ENCODE measurements around the gene COL5A3. TPM values are rescaled to one million over a fixed set of nuclear protein-coding genes. Genes with fewer than 3 reads are reported as not detected.

COL5A3 gene
- total RNA-seq, 2 experiments from 2014 or later, result 4.4 to 5.2 TPM

DNA sequence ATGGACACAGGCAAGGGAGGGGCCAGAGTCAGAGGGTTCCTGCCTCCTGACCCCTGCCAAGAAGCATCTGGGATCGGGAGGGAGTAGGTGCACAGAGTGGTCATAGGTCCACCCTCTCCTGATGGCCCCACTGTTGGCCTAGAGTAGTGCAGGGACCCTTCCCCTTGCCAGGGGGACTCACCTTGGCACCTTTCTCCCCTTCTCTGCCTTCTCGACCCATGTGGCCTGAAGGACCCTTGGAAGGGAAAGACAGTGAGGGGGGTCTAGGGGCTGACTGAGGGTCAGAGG, 40.7 kb downstream of the COL5A3 start:
- Mint-ChIP-seq H3K27me3 (peaks cover 47% of the 10 kb centered on the region), H3K4me3 (no peak overlapping the region), H3K9me3 (no peaks in the 10 kb centered on the region), H3K27ac (no peak overlapping the region), H3K36me3 (ENCODE audit: low read depth) (no peaks in the 10 kb centered on the region), H3K4me1 (ENCODE audit: low read depth) (no peaks in the 10 kb centered on the region)
- CTCF ChIA-PET, result no interaction called here
- Histone ChIP-seq H3K4me3 (ENCODE audit: low read length) (no peak overlapping the region), H3K4me1 (ENCODE audit: insufficient read depth, low read length) (no peaks in the 10 kb centered on the region), H3K27me3 (ENCODE audit: control insufficient read depth in 1 of 2, insufficient read depth in 2 of 2, low read length in 2 of 2) (peaks cover 6 to 27% of the 10 kb centered on the region in 2 experiments), H3K36me3 (ENCODE audit: insufficient read depth, low read length) (peaks cover 8% of the 10 kb centered on the region), H3K9me3 (ENCODE audit: control insufficient read depth in 1 of 2, insufficient read depth in 1 of 2, low read length in 2 of 2) (peaks cover 0 to 5% of the 10 kb centered on the region in 2 experiments), H3K27ac (ENCODE audit: low read depth in 1 of 2, low read length in 2 of 2) (no peak overlapping the region)
- intact Hi-C loops (cut with DNase I, micrococcal nuclease), result no loop called here
- TF ChIP-seq, protein P1, sequence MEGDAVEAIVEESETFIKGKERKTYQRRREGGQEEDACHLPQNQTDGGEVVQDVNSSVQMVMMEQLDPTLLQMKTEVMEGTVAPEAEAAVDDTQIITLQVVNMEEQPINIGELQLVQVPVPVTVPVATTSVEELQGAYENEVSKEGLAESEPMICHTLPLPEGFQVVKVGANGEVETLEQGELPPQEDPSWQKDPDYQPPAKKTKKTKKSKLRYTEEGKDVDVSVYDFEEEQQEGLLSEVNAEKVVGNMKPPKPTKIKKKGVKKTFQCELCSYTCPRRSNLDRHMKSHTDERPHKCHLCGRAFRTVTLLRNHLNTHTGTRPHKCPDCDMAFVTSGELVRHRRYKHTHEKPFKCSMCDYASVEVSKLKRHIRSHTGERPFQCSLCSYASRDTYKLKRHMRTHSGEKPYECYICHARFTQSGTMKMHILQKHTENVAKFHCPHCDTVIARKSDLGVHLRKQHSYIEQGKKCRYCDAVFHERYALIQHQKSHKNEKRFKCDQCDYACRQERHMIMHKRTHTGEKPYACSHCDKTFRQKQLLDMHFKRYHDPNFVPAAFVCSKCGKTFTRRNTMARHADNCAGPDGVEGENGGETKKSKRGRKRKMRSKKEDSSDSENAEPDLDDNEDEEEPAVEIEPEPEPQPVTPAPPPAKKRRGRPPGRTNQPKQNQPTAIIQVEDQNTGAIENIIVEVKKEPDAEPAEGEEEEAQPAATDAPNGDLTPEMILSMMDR (IDR thresholded peaks at IDR 0.05), result no peak
- DNase-seq (no peak), ATAC-seq (ENCODE audit: poor library complexity) (no peak)
- POLR2A ChIA-PET, result no interaction called here

DNA sequence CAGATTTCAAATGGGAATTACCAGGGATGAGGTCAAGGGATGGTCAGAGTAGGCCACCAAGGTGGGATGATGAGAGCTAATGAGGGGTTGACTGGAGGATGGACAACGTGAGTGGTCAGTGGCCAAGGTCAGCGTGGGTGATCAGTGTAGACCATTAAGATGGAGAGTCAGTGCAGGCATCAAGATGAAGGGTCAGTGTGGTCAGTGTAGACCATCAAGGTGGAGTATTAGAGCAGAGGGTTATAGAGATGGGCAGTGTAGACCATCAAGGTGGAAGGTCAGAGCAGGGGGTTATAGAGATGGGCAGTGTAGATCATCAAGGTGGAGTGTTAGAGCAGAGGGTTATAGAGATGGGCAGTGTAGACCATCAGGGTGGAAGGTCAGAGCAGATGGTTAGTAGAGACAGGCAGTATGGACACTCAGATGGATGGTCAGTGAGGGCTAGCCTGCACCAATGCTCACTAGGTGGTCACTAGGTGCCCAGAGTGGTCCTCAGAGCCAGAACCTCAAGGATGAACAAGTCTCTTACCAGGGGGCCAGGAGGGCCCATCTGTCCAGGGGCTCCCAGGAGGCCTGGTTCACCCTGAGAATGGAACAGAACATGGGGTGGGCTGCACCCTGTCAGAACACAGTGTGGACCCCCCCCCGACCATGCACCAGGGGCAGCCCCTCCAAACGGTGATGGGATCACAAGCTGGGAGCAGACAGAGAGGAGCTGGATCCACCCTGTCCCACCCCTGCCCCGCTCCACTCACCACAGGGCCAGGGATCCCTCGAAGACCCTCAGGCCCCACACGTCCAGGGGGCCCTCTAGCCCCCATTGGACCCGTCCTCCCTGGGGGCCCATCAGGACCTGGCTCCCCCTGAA, 41.2 kb downstream of the COL5A3 start:
- intact Hi-C loops (cut with DNase I, micrococcal nuclease), result no loop called here
- TF ChIP-seq, protein P1 (IDR thresholded peaks at IDR 0.05), result no peak
- ChIA-PET CTCF (no interaction called here), POLR2A (no interaction called here)
- no peak overlapping the region for H3K4me3 ChIP-seq (ENCODE audit: low read length)
- peaks cover 47% of the 10 kb centered on the region for H3K27me3 Mint-ChIP-seq
- ATAC-seq (ENCODE audit: poor library complexity), result no peak
- no peaks in the 10 kb centered on the region for H3K9me3 Mint-ChIP-seq
- peaks cover 5% of the 10 kb centered on the region for H3K36me3 ChIP-seq (ENCODE audit: insufficient read depth, low read length)
- no peaks in the 10 kb centered on the region for H3K4me1 Mint-ChIP-seq (ENCODE audit: low read depth)
- peaks cover 6 to 27% of the 10 kb centered on the region in 2 experiments for H3K27me3 ChIP-seq (ENCODE audit: control insufficient read depth in 1 of 2, insufficient read depth in 2 of 2, low read length in 2 of 2)
- no peaks in the 10 kb centered on the region for H3K36me3 Mint-ChIP-seq (ENCODE audit: low read depth)
- no peak for DNase-seq
- H3K4me1 ChIP-seq (ENCODE audit: insufficient read depth, low read length), result no peaks in the 10 kb centered on the region
- H3K9me3 ChIP-seq (ENCODE audit: control insufficient read depth in 1 of 2, insufficient read depth in 1 of 2, low read length in 2 of 2), result peaks cover 0 to 5% of the 10 kb centered on the region in 2 experiments
- H3K4me3 Mint-ChIP-seq, result no peak overlapping the region
- no peak overlapping the region for H3K27ac Mint-ChIP-seq
- no peak overlapping the region for H3K27ac ChIP-seq (ENCODE audit: low read depth in 1 of 2, low read length in 2 of 2)

DNA sequence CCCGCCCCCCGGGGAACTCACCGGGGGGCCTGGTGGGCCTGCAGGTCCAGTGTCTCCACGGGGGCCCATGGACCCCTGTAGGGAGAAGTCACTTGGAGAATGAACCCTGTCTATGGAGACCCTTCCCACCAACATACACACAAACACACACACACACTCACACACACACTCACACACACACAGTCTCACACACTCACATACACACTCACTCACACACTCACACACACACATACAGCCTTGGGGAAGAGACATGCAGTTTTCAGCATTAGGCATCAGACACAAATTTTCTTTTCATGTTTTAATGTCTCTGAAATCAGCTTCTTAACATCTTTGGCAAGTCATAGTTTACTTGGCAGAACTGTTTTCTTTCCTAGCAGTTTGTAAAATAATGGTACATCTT, 43.0 kb downstream of the COL5A3 start:
- no peak overlapping the region for H3K27ac Mint-ChIP-seq
- Histone ChIP-seq H3K4me1 (ENCODE audit: insufficient read depth, low read length) (no peaks in the 10 kb centered on the region), H3K4me3 (ENCODE audit: low read length) (no peak overlapping the region), H3K27ac (ENCODE audit: low read depth in 1 of 2, low read length in 2 of 2) (no peak overlapping the region), H3K9me3 (ENCODE audit: control insufficient read depth in 1 of 2, insufficient read depth in 1 of 2, low read length in 2 of 2) (peaks cover 0 to 5% of the 10 kb centered on the region in 2 experiments), H3K27me3 (ENCODE audit: control insufficient read depth in 1 of 2, insufficient read depth in 2 of 2, low read length in 2 of 2) (peaks cover 8 to 27% of the 10 kb centered on the region in 2 experiments), H3K36me3 (ENCODE audit: insufficient read depth, low read length) (no peaks in the 10 kb centered on the region)
- peaks cover 57% of the 10 kb centered on the region for H3K27me3 Mint-ChIP-seq
- TF ChIP-seq, protein P1 (IDR thresholded peaks at IDR 0.05), result no peak
- intact Hi-C loops (cut with DNase I, micrococcal nuclease), result no loop called here
- no peaks in the 10 kb centered on the region for H3K36me3 Mint-ChIP-seq (ENCODE audit: low read depth)
- ATAC-seq (ENCODE audit: poor library complexity) (no peak), DNase-seq (no peak)
- H3K9me3 Mint-ChIP-seq, result no peaks in the 10 kb centered on the region
- ChIA-PET POLR2A (no interaction called here), CTCF (no interaction called here)
- H3K4me3 Mint-ChIP-seq, result no peak overlapping the region
- H3K4me1 Mint-ChIP-seq (ENCODE audit: low read depth), result no peaks in the 10 kb centered on the region

All from CD4-positive, alpha-beta T cell (primary cell).